GM12892 (cell line): ENCODE data around the gene ING4.

Experiments
- POLR2A ChIP-seq: IDR thresholded peaks from 2 replicates; pipeline ENCODE4 v1.6.1; 2011; ENCODE audit warnings: low read depth, low read length, control low read depth
- POLR2AphosphoS5 ChIP-seq: IDR thresholded peaks from 2 replicates; pipeline ENCODE4 v1.6.1; 2011; ENCODE audit warnings: low read depth, low read length, control low read depth
- TAF1 ChIP-seq: IDR thresholded peaks from 2 replicates; pipeline ENCODE4 v1.6.1; 2011; ENCODE audit warnings: low read depth, mild to moderate bottlenecking, control low read depth, low read length, borderline replicate concordance

- no peak for TF ChIP-seq TAF1
- no peak for TF ChIP-seq POLR2A
- TF ChIP-seq POLR2AphosphoS5, result no peak
Observed at GRCh38 chr12:6630736-6631135, 32.2 kb downstream of the ING4 start.
